H1 (cell line): Measurements from ENCODE around the gene CTDNEP1.

Experiments
- CBX5 ChIP-seq: fragments of 300-800, 300-1000 bp; sonication (generic); IDR thresholded peaks from 2 replicates; pipeline ENCODE4 v1.7.1; 2016; ENCODE audit warnings: antibody characterized with exemption, low read length, low read depth
- CHD2 ChIP-seq: IDR thresholded peaks from 2 replicates; pipeline ENCODE4 v1.6.1; 2012; ENCODE audit warnings: low read length, improper control_type of control experiment
- CTCF ChIP-seq, 3 experiments: IDR thresholded peaks; 1 replicate in 2 of 3; 2 replicates in 1 of 3; pipeline versions ENCODE4 v1.5.1 to v1.6.1; 2011; ENCODE audit warnings: low read length in 3 of 3, mild to moderate bottlenecking in 3 of 3, inconsistent platforms in 2 of 3, low read depth in 1 of 3, moderate library complexity in 1 of 3; ENCODE audit not compliant: insufficient read depth in 1 of 3; ENCODE audit errors: control extremely low read depth in 1 of 3
- E2F6 ChIP-seq: IDR thresholded peaks from 2 replicates; pipeline ENCODE4 v1.6.1; 2012; ENCODE audit warnings: inconsistent platforms
- EZH2 ChIP-seq: fragments of 200-600 bp; sonication (generic); IDR thresholded peaks from 2 replicates; pipeline ENCODE4 v1.7.1; 2012; ENCODE audit warnings: low read depth, mild to moderate bottlenecking, moderate library complexity, low read length, inconsistent platforms; ENCODE audit not compliant: severe bottlenecking
- MAFK ChIP-seq: IDR thresholded peaks from 2 replicates; pipeline ENCODE4 v1.6.1; 2012; ENCODE audit warnings: low read depth, mild to moderate bottlenecking, improper control_type of control experiment, low read length
- MAX ChIP-seq: IDR thresholded peaks from 2 replicates; pipeline ENCODE4 v1.6.1; 2012; ENCODE audit warnings: inconsistent platforms
- POLR2A ChIP-seq, 2 experiments: IDR thresholded peaks; 1 replicate in 1 of 2; 2 replicates in 1 of 2; pipeline ENCODE4 v1.6.1; 2011; ENCODE audit warnings: low read depth in 2 of 2, low read length in 2 of 2, mild to moderate bottlenecking in 2 of 2; ENCODE audit errors: control extremely low read depth in 1 of 2
- POLR2AphosphoS5 ChIP-seq: IDR thresholded peaks from 2 replicates; pipeline ENCODE4 v1.6.1; 2011; ENCODE audit warnings: low read depth, low read length
- RFX5 ChIP-seq: IDR thresholded peaks from 2 replicates; pipeline ENCODE4 v1.6.1; 2011; ENCODE audit warnings: low read depth, low read length, improper control_type of control experiment, borderline replicate concordance
- SP1 ChIP-seq: IDR thresholded peaks from 2 replicates; pipeline ENCODE4 v1.6.1; 2011; ENCODE audit warnings: low read depth, low read length
- USF2 ChIP-seq: IDR thresholded peaks from 2 replicates; pipeline ENCODE4 v1.6.1; 2011; ENCODE audit warnings: low read length, improper control_type of control experiment
- YY1 ChIP-seq: IDR thresholded peaks from 2 replicates; pipeline ENCODE4 v1.6.1; 2011; ENCODE audit warnings: low read depth, mild to moderate bottlenecking, low read length
- ZNF274 ChIP-seq: IDR thresholded peaks from 2 replicates; pipeline ENCODE4 v1.7.0; 2012; ENCODE audit warnings: low read length, borderline replicate concordance; ENCODE audit errors: extremely low read depth

GRCh38 chr17:7259555-7259889 is 8.0 kb upstream of the CTDNEP1 start:
- TF ChIP-seq CTCF (IDR thresholded peaks at IDR 0.05; ENCODE audit: control extremely low read depth in 1 of 3, insufficient read depth in 1 of 3, low read depth in 1 of 3, low read length in 3 of 3) (no peak), POLR2A (IDR thresholded peaks at IDR 0.05; ENCODE audit: control extremely low read depth in 1 of 2, low read depth in 2 of 2, low read length in 2 of 2) (peak in 1 of 2 experiments; percentile 68; a peak in 1 of 3 replicates), E2F6 (no peak), EZH2 (no peak), CHD2 (no peak), RFX5 (no peak), POLR2AphosphoS5 (0 out of 2 replicates have a peak, but pooled peaks have one; percentile 13), USF2 (no peak), SP1 (no peak), MAX (no peak), CBX5 (no peak), MAFK (no peak), ZNF274 (no peak), YY1 (no peak)
